Breast epithelium (tissue), 4 donors: ENCODE data around the gene ACOX3. TPM values are rescaled to one million over a fixed set of nuclear protein-coding genes. Genes with fewer than 3 reads are reported as not detected.
"Not testable (repeated sequence)": the region's sequence is repeated elsewhere in the genome, so short reads cannot be mapped to it uniquely, and the experiment has no call there.

ENCODE experiments used
- DNase-seq, 2 donors: peaks; one replicate each; pipeline ENCODE4 v3.0.0-alpha.2; 2019; ENCODE audit warnings: low spot score in 2 of 2
- H3K27ac ChIP-seq, 2 donors: fragments of 200-600 bp; sonication (generic) in 1 of 2; one replicate each; pipeline ENCODE4 v1.5.1; 2016 to 2019; ENCODE audit warnings: mild to moderate bottlenecking in 1 of 2
- H3K27me3 ChIP-seq, 2 donors: fragments of 200-600 bp; sonication (generic) in 1 of 2; one replicate each; pipeline versions ENCODE4 v1.5.1 to v1.6.0; 2017 to 2019; ENCODE audit warnings: control low read depth in 1 of 2, mild to moderate bottlenecking in 1 of 2
- H3K36me3 ChIP-seq: fragments of 200-600 bp; one replicate; pipeline ENCODE4 v1.5.1; 2019
- H3K4me1 ChIP-seq, 2 donors: fragments of 200-600 bp; sonication (generic); one replicate each; pipeline ENCODE4 v1.5.1; 2016 to 2019; ENCODE audit warnings: control low read depth in 1 of 2
- H3K4me3 ChIP-seq, 3 donors: fragments of 200-600 bp; sonication (generic); 1 replicate in 2 of 3; 2 replicates in 1 of 3; pipeline ENCODE4 v1.5.1; 2016 to 2019; ENCODE audit warnings: mild to moderate bottlenecking in 3 of 3, moderate library complexity in 2 of 3
- H3K9me3 ChIP-seq, 2 donors: fragments of 200-600 bp; sonication (generic) in 1 of 2; one replicate each; pipeline ENCODE4 v1.5.1; 2016 to 2019; ENCODE audit warnings: control low read depth in 1 of 2
- CTCF ChIP-seq, 3 donors: fragments of 450-650 bp; IDR thresholded peaks; one replicate each; pipeline ENCODE4 v1.5.1; 2016 to 2017; ENCODE audit warnings: antibody characterized with exemption in 3 of 3, mild to moderate bottlenecking in 3 of 3, moderate library complexity in 3 of 3
- POLR2A ChIP-seq: fragments of 450-650 bp; IDR thresholded peaks from one replicate; pipeline ENCODE4 v1.6.1; 2016; ENCODE audit warnings: antibody characterized with exemption, mild to moderate bottlenecking, moderate library complexity
- POLR2AphosphoS5 ChIP-seq, 3 donors: sonication (generic); formaldehyde crosslinking; IDR thresholded peaks; one replicate each; pipeline ENCODE4 v1.6.1; 2017; ENCODE audit warnings: antibody characterized with exemption in 3 of 3
- intact Hi-C: fragments of 100-400 bp; cut with DNase I; formaldehyde crosslinking; loops from one replicate; pipeline ENCODE4 v1.15.1; 2023; ENCODE audit warnings: low total_unique reads
- total RNA-seq, 3 donors: library from RNA; depleted of rRNA; stranded (reverse); fragments of >200 nt; gene quantifications; one replicate each; pipeline ENCODE4 v1.1.0, GENCODE V29; 2016

The ACOX3 gene
- total RNA-seq, 3 donors from 2014 or later = 24.0 to 69.4 (median 47.9) TPM

GRCh38 chr4:8407316-8407715 is 33.2 kb downstream of the ACOX3 start:
- intact Hi-C loops = no loop called here
- Histone ChIP-seq H3K27me3 (no peaks in the 10 kb centered on the region), H3K4me1 (no peaks in the 10 kb centered on the region), H3K4me3 (no peak overlapping the region), H3K36me3 (no peaks in the 10 kb centered on the region), H3K27ac (no peak overlapping the region), H3K9me3 (no peaks in the 10 kb centered on the region)
- TF ChIP-seq POLR2AphosphoS5 (IDR thresholded peaks at IDR 0.05) (no peak), POLR2A (no peak), CTCF (IDR thresholded peaks at IDR 0.05) (no peak)
- no peak for DNase-seq

DNA sequence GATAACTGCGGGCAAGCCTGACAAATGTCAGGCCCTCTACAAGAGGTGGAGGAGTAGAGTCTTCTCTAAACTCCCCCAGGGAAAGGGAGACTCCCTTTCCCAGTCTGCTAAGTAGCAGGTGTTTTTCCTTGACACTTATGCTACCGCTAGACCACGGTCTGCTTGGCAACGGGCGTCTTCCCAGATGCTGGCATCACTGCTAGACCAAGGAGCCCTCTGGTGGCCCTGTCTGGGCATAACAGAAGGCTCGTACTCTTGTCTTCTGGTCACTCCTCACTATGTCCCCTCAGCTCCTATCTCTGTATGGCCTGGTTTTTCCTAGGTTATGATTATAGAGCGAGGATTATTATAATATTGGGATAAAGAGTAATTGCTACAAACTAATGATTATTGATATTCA is 33.6 kb downstream of the ACOX3 start:
- H3K27ac ChIP-seq, H3K36me3 ChIP-seq, H3K27me3 ChIP-seq, H3K4me3 ChIP-seq, H3K4me1 ChIP-seq, H3K9me3 ChIP-seq, intact Hi-C loops, DNase-seq: not testable (repeated sequence)
- peak in 2 of 3 donors; percentile 33 to 45 for TF ChIP-seq CTCF (IDR thresholded peaks at IDR 0.05)

DNA sequence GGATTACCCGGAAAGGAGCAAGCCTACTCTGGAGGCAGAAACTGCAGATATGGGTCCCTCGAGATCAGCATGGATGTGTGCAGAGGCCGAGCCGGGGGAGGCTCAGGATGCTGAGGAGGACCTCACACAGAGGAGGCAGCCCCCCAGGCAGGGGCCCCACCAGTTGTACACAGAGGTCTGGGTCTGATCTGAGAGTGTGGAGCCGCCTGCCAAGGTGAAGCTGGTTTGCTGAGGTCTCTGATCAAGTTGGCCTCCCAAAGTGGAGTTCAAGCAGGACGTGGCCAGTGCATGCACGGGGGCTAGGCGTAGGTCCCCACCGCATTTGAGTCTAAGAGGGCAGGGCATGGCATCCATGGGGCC is 35.0 kb downstream of the ACOX3 start:
- H3K27ac ChIP-seq = peak overlapping the region; percentile 33 to 35
- no peak for DNase-seq
- TF ChIP-seq POLR2A = no peak
- TF ChIP-seq POLR2AphosphoS5 (IDR thresholded peaks at IDR 0.05) = no peak
- H3K4me1 ChIP-seq = peaks cover 0 to 10% of the 10 kb centered on the region in 2 donors
- no peaks in the 10 kb centered on the region for H3K9me3 ChIP-seq
- H3K4me3 ChIP-seq = no peak overlapping the region
- H3K36me3 ChIP-seq = no peaks in the 10 kb centered on the region
- no peaks in the 10 kb centered on the region for H3K27me3 ChIP-seq
- intact Hi-C loops = no loop called here

DNA sequence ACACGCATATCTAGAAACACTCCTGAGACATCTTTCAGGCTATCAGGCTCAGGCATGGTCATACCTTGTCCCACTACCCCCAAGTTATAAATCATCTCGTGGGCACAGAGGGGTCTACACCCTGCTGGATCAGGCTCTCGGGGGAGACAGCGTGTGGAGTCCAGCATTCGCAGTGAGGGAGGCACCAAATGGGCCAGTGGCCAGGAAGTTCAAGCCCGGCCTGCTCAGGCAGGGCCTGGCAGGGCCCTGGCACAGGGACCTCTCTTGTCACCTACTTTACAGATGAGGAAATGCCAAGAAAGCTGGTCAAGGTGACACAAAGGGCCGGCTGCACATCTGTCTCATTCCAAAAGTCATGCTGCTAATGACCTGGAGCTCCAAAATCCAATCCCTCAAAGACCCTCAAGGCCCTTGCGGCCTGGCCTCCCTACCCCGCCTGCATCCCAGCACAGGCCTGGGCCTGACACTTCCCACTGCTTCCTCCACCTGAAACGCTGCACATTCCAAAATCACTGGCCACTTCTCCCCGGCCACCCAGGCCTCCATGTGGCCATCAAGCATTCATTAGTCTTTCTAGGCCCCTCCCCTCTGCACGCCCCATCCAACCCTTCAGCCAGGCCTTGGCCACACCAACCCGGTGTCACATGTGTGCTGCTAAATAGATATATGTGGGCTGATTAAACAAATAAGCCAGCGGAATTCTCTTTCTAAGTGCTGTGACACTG is 35.6 kb downstream of the ACOX3 start:
- Histone ChIP-seq H3K9me3 (no peaks in the 10 kb centered on the region), H3K27ac (peak overlapping the region; percentile 33 to 35), H3K4me1 (peaks cover 0 to 10% of the 10 kb centered on the region in 2 donors), H3K27me3 (no peaks in the 10 kb centered on the region), H3K4me3 (no peak overlapping the region), H3K36me3 (no peaks in the 10 kb centered on the region)
- TF ChIP-seq POLR2A (no peak), POLR2AphosphoS5 (IDR thresholded peaks at IDR 0.05) (no peak), CTCF (IDR thresholded peaks at IDR 0.05) (no peak)
- intact Hi-C loops = no loop called here
- DNase-seq = peak in 1 of 2 donors; percentile 30

GRCh38 chr4:8403976-8404375 is 36.5 kb downstream of the ACOX3 start:
- peaks cover 0 to 10% of the 10 kb centered on the region in 2 donors for H3K4me1 ChIP-seq
- no peak for TF ChIP-seq CTCF (IDR thresholded peaks at IDR 0.05)
- no peak for TF ChIP-seq POLR2AphosphoS5 (IDR thresholded peaks at IDR 0.05)
- no peak for TF ChIP-seq POLR2A
- no peak overlapping the region for H3K27ac ChIP-seq
- no peaks in the 10 kb centered on the region for H3K9me3 ChIP-seq
- no peaks in the 10 kb centered on the region for H3K36me3 ChIP-seq
- H3K27me3 ChIP-seq = no peaks in the 10 kb centered on the region
- H3K4me3 ChIP-seq = no peak overlapping the region
- intact Hi-C loops = no loop called here
- no peak for DNase-seq
